NCI-H748 treated with DMSO at 0.1 percent for 48 hours (cell line): Measurements from ENCODE around the gene POU2F2.

Experiments
- DNase-seq: peaks from one replicate; lab custom pipeline; 2025; lab: John Stamatoyannopoulos, UW

POU2F2 gene

DNA sequence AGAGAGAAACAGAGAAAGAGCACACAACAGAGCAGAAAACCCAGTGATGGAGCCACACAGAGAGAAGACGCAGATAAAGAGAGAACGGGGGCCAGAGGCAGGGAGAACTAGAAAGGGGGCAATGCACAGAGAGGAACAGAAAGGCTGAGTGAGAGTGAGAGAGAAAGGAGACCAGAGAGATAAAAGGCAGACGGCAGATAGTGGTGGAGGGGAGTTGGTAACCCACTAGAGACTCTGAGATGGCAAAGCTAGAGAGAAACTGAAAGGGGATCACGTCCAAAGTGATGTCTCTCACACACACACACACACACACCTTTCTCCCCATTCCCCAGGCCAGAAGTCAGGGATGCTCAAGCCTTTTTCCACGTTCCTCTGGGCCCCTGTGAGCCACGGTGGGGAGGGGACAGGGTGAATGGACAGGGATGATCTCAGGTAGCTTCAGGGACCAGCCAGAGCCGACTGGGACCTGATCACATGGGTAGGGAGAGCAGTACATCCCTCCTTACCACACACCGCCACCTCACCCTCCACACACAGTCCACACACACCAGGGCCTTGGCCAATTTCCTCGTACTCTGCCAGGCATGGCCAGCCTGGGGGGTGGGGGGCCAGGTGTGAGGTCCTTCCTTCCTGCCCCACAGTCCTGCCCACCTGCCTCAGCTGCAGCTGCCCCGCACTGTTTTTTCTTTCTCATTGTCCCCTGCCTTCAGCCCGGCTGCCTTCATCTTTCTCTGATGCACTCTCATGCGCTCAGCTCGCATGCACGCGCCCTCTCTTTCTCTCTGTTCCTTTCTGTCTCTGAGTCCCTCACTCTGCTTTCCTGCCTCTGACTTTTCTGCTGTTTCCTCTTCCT, 22.5 kb upstream of the POU2F2 start:
- no peak for DNase-seq

DNA sequence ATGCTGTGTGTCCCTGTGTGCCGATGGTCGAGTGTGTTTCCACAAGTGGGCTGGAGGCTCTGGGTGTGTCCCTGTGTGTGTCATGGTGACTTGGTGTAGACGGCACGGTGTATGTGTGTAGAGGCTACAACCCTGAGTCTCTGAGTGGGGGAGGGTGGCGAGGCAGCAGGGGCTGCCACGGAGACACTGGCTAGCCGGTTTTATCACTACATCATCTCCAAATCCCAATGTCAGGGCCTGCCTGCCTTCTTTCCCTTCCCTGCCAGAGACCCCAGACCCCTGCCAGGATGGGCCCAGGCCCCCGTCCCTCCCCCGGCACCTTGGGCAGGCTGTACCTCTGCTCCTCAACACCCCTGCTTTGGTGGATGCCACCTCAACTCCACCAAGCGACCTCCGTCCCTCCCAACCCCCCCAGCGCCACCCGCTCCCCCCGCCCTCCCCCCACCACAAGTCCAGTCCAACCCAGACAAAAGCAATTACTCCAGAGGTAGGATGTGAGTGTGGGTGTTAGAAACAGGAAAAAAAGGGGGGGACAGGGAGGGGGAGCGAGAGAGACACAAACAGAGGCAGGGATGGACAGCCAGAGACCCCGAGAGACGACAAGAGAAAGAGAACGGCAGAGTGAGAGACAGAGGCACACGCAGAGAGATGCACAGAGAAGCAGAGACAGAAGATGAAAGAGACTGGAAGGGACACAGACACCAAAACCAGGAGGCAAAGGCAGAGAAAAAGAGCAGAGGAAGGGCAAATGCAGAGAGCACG, 21.6 kb upstream of the POU2F2 start:
- DNase-seq: no peak

DNA sequence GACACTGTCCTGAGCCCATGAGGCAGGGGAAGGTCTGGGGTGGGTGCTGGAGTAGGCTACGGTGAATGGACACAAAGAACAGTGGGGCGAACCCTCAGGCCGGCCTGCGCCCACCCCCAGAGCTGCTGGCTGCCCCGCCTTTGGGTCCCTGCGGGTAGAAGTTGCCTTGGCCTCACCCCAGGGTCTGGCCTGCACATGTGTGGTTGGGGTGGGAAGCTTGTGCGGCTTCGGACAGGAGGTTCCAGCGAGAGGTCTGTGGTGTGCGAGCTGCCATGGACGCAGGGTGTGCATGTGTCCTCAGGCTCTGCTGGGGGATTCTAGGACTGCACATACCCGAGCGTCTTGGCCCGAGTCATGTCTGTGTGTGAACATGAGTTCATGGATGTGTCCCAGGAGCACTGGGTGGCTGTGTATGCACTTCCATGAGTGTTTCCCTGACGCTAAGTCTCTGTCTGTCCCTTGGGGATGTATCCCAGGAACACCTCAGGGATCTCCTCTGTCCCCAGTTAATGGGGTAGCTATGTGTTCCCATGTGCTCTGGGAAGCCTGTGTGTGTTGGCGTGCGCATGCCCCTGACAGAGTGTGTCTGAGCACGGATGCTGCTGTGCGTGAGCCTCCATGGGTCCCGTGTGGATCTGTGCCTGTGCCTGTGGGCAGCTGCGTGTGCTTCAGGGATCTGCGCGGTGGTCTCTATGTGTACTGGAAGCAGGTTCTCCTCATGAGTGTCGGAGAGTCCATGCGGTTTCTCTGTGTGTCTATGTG, 20.8 kb upstream of the POU2F2 start:
- DNase-seq: no peak

DNA sequence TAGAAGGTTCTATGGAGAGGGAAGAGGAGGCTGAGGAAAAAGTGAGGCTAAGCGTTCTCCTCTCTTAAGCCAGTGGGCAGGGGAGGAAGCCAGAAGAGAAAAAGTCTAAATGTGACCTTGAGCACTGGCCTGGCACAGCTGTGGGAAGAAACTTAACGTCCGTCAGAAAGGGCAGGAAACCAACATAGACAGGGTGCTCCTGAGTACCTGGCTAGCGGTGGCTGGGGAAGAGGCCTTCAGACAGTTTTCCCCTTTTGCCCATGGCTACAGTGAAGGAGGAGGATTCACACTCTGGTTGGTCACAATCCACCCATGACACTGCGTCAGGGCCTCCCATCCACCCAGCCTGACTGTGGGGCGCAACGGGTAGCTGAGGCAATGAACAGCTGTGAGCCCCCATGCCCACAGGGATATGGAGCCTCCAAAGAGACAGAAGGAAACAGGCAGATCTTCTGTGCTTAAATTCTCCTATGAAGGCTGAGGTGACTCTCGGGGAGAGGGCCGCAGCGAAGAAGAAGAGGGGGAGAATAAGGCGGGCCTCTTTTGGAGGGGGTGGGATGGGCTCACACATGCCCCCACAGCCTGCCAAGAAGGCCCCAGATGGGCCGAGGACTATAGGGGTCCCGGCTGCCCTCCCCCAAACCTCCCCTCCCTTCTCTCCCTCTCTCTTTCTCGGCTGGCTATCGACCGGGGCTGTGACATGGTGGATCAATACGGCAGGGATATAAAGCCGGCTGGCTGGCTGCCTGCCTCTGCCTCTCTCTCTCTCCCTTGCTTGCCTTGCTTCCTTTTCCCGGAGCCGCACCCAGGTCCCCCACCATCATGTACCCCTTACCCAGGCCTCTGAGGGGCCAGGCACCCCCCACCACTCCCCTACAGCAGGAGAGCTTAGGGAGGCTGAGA, 19.8 kb upstream of the POU2F2 start:
- DNase-seq: no peak

DNA sequence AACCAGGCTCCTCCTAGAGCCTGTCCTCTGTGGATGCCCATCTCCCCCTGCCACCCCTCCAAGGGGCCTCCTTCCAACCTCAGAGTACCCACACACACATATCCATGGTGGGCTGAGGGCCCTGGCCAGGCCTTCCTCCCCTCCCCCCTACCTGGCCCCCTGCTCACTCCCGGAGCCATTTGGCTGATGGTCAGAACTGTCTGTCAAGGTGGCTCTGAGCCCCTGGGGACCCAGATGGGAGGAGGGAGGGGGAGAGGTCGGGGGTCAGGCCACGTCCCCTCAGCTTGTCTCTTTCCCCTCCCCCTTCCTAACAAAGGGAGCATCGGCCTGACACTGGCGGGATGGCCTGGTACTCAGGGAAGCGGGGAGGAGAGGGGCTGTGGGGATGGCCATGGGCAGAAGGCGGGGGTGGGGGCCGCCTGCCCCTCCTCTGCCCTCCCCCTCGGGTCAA, 18.7 kb upstream of the POU2F2 start:
- no peak for DNase-seq

DNA sequence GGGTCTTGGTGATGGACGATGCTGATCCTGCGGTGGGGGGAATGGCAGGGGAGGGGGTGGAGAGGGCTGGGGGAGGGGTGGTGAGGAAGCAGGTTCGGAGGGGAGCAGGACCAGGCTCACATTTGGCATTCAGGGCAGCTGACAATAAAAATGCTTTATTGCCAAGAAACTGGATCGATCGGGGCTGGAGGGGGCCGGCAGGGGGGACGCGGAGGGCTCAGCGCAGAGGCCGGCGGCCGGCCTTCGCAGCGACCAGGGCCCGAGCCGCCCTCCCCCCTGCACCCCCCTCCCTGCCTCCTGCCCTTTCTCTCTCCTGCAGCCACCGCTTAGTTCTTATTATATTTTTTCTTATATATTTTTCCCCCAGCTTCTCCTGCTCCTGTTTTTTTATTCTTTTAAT, 18.1 kb upstream of the POU2F2 start:
- DNase-seq: no peak

DNA sequence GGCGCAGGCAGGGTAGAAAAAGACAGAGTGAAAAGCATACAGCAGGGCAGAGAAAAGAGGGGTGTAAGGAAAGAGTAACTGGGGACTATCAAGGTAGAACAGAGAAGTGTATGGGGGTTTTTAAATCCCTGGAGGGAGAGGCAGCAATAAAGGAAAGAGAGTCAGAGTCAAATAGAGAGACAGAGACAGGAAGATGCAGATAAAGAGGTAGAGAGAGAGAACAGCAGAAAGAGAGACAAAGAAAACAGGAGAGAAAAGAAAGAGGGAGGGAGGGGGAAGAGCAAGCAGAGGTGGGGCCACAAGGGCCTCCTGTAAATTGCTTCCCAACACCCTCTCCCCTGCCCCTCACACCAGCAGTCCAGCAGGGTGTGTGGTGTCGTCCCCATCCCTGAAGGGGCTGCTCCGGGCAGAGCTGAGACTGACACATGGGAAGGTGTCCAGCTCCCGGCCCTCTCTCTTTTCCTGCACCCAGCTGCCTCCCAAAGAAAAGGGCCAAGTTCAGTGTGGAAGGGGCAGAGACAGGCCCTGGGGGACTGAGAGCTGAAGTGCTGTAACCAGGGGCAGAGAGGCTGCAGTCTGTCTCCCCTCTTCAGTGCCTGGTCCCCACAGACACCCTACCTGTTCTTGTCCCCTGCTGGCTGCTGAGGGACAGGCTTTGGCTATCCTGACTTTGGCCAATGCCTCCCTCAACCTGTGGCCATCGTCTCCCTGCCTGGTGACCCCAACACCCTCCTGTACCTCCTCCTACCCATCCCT, 17.4 kb upstream of the POU2F2 start:
- DNase-seq: no peak

DNA sequence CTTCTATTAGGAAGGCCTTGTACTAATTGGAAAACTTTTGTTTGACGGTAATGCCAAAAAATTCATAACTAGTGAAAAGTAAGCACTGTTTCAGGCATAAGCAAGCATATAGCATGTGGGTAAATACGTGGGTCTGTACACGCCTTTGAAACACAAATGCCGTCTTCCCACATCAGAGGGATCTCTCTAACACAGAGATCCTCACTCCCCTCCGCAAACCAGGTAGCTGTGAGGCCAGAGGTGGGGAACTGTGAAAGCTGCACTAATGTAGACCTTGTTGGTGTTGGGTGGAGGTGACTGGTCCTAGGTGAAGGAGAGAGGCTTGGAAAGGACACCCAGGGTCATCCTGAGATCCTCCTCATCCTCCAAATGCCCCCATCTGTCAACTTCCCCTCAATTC, 16.0 kb upstream of the POU2F2 start:
- no peak for DNase-seq

DNA sequence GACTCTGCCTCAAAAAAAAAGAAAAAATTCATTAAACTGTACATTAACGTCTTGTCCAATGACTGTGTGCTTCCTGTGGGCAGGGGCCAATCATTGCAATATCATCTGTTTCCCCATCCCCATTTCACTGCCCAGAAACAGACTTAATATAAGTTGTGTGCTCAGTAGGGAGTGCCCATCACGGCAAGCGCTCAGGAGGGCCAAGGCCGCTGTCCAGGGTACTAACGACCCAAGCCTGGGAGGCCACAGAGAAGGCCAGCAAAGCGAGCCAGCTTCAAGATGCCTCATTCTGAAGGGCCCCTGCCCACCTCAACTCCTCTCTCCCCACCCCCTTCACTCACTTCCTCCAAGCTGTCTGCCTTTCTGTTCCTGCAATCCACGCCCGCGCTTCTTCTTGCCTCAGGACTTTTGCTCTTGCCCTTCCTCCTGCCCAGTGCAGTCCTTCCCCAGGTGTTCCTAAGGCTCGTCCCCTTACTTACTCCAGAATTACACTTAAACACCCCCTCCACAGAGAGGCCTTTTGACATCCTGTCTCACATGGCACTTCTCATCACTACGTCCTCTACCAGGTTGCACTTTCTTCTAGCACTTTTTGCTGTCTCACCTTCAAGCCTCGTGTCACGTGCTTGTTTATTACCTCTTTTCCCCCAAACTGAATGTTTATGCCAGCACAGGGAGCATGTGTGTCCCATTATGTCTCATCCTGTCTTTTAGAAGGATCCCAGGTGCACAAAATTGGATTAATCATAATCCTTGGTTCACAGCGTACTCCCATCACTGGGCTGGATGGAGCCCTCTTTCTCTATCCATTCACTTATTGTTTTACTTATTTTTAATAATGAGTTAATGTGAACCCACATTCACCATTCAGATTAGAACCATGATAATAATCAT, 11.3 kb upstream of the POU2F2 start:
- no peak for DNase-seq

DNA sequence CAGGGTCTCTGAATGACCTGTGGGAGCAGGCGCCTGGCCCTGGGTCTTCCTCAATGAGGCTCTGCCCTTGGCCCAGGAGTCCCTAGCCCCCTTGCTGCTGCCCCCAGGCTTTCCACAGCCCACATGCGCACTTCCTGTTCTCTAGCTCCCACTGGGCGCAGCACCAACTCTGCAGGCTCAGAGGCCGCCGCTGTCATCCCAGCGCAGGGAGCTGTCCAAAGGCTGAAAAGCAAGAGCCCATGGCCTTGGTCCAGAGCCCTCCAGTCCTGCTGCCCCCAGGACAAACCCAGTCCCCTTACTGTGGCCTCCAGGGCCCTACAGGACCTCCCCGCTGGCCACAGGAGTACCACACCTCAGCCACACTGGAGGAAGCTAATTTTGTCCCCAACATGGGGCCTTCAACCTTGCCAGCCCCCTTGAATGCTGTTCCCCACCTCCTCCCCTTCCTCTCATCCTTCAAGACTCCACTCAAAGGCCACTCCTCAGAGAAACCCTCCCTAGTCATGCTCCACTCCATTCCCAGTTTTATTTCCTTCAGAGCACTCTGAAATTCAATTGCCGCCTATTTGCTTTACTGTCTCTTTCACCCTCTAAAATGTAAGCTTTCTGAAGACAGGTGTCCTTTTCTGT, 8.0 kb upstream of the POU2F2 start:
- DNase-seq: no peak

DNA sequence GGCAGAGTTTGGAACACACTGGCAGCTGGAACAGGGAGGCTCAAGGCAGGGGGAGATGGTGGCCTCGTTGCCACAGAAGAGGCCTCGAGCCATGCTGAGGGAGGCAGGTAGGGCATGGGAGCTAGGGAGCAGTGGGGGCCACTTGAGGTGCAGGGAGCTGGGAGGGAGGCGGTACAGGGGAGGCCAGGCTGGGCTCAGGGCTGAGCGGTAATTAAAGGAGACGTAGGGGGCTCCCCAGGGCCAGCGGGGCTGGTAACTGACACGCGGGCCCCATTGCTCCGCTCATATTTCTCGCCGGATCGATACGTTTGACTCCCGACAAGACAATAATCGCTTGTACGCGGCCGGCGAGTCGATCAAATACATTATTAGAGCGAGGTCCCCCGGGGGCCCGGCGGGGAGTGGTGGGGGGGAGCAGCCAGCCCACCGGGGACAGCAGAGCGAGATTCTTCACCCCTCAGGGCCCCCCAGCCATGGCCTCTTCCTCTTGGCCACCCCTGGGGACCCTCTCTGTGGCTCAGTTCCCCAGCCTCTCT, 2.4 kb upstream of the POU2F2 start:
- no peak for DNase-seq

DNA sequence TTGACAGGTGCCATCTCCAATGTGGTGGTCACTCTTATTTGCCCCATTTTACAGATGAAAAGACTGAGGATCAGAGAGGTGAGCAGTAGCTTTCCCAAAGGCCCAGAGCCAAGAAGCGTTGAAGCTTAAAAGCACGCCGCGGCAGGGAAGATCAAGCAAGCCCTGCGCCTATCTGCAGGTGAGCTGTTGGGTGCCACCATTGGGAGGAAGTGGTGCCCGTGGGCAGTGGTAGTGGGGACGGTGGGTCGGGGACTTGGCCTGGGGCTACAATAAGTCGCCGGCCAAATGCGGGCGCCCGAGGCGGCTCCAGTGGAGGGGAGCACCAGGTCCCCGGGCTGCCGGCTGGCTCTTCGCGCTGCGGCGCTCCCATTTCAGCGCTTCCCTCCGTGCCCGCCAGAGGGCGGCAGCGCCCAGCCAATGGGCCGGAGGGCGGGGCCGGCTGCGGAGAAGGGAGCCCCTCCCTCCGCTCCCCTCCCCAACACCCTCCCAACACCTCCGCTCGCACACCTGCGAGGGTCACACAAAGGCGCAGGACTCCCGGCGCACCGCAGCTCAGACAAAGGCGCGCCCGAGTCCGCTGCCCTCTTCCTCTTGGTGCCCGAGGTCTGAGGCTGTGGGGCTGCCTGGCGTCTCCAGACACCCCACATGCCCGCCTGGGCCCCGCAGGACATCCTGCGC, 744 bp upstream of the POU2F2 start:
- peak; percentile 70 for DNase-seq

DNA sequence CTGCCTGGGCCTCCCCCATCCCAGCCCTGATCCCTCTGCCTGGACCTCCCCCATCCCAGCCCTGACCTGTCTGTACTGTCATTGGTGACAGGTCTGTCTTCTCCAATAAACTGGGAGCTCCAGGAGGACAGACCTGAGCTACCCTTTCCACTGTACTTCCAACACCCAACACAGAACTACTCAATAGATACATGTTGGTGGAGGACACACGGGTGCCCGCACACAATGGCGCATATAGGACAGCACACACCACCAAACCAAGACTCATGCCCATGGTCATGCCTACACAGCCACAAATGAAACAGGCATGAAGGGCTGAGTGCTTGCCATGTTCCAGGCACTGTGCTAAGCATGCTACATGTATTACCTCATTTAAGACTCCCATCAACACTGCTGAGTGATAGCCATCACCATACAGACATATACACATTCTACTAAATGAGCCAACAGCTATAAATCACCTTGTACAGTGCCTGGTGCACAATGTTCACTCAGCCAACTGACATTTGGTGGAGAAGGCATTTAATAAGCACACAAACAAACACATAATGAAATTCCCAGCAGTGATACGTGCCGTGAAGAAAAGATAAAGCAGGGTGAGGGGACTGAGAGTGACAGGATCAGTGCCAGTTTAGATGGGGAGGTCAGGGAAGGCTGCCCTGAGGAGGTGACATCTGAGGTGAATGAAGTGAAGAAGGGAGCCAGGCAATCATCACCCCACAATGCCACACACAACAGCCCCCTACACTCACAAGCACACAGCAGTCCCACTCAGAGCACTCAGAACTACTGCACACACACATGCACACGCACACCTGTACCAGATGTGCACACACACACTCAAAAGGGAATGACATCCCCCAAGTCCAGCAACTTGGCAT, 857 bp downstream of the POU2F2 start:
- DNase-seq: no peak

DNA sequence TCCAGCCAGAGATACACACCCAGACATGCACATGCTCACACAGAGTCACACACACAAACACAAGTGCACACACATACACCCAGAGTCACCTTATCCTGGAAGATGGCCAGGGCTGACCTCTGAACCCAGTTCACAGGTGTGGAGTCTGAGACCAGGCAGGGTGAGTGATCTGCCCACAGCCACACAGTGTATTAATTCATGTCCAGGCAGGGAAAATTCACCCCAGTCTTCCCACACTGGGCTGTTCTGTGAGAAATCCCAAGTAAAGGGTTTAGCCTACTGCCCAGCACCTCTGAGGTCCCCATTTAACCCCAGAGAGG, 2.0 kb downstream of the POU2F2 start:
- no peak for DNase-seq

DNA sequence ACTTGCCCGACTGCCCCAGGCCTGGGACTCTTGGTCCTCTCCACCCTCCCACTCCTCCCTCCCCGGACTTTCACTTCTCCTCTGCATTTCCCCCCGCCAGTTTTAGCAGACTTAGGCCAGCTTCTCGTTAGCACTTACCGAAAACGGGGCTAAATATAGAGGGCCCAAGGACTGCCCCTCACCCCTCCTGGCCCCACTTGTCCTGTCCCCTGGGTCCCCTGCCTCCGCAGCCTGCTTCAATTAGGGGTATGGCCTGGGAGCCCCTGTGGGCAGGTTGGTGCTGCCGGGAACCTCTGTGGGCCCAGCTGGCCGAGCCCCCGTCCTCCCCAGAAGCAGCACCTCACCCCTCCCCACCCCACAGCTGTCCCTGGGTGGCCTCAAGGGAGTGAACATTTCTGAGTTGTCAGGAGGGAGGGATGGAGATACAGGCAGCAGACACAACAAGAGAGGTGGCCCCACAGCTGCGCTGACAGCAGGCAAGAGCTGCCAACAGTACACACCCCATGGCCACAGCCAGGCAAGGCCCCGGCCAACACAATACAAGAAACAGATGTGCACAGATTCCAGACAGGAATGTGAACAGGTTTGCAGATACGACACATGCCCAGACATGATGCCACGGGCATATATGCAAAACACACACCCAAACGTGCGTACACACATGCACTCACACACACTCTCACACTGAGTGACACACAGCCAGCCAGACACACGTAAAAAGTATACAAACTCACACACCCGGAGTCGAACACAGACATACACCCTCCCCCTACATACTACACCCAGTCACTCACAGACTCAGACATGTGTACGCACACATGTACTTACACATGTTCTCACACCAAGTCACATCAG, 2.6 kb downstream of the POU2F2 start:
- no peak for DNase-seq

DNA sequence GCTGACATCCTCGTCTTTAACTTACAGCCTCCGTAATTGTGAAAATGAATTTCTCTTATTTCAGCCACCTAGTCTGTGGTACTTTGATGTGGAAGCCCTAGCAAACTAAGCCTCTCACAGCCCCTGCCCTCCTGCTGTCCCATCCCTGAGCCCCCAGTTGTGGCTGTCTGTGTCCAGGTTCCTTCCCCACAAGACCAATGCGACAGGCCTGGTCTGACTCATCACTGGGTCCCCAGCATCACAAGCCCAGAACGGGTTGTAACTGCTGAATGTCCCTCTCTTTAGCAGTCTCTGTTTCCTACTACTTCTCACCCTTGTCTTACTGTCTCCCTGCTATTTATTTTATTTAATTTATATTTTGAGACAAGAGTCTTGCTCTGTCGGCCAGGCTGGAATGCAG, 5.7 kb downstream of the POU2F2 start:
- no peak for DNase-seq

DNA sequence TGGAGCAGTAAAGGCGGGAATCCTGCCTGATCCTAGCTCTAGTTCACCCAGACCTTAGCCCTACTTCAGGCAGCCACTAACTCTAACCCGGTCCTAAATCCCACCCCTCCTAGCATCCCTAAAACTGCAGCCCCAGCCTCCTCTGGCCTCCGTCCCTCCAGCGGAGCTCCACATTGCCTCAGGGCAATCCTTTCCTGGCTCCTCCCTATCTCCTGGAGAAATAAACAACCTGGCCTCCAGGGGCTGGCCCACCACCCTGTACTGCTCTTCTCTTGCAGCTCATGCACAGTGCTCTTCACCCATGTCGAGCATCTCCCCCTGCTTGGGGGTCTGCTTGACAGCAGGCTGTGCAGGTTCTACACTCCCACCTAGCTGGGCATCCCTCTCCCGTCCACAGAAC, 6.7 kb downstream of the POU2F2 start:
- no peak for DNase-seq
